Upper lobe of right lung (tissue), 1 donor: Measurements from ENCODE around the gene CD109. TPM values are rescaled to one million over a fixed set of nuclear protein-coding genes. Genes with fewer than 3 reads are reported as not detected.

ENCODE experiments used
- ATAC-seq: fragments of 200-7000 bp; cut with Tn5 transposase; one replicate; pipeline ENCODE4 v1.9.1; 2020; ENCODE audit warnings: mild to moderate bottlenecking, moderate library complexity
- DNase-seq: peaks from one replicate; pipeline ENCODE4 v3.0.0-alpha.2; 2020
- H3K27ac ChIP-seq: fragments of 200-600 bp; one replicate; pipeline ENCODE4 v1.8.0; 2022
- H3K27me3 ChIP-seq: fragments of 200-600 bp; one replicate; pipeline ENCODE4 v1.8.0; 2022; ENCODE audit warnings: mild to moderate bottlenecking
- H3K36me3 ChIP-seq: fragments of 200-600 bp; one replicate; pipeline ENCODE4 v1.8.0; 2022
- H3K4me1 ChIP-seq: fragments of 200-600 bp; one replicate; pipeline ENCODE4 v1.8.0; 2022
- H3K4me3 ChIP-seq: fragments of 200-600 bp; one replicate; pipeline ENCODE4 v1.8.0; 2022; ENCODE audit warnings: mild to moderate bottlenecking
- H3K9me3 ChIP-seq: fragments of 200-600 bp; one replicate; pipeline ENCODE4 v1.8.0; 2022
- intact Hi-C: fragments of 100-400 bp; cut with DNase I; formaldehyde crosslinking; loops from one replicate; pipeline ENCODE4 v1.11.0; 2022
- total RNA-seq: library from RNA; stranded (reverse); fragmentation: NEBNext Ultra II Directional; extraction: Animal tissue kit (Norgen Biotek cat#: 25700); gene quantifications from one replicate; pipeline ENCODE4 v1.2.1, GENCODE V29; 2021
- TF ChIP-seq, protein P1 (sequence below): fragments of 200-600 bp; IDR thresholded peaks from one replicate; pipeline ENCODE4 v1.8.0; 2022; ENCODE audit warnings: antibody characterized with exemption
- donor health status: DM: no; HTN: yes; CAD: no; lungs with severe emphysema.

The CD109 gene
- total RNA-seq, 1 donor from 2014 or later, result 22.1 TPM

DNA sequence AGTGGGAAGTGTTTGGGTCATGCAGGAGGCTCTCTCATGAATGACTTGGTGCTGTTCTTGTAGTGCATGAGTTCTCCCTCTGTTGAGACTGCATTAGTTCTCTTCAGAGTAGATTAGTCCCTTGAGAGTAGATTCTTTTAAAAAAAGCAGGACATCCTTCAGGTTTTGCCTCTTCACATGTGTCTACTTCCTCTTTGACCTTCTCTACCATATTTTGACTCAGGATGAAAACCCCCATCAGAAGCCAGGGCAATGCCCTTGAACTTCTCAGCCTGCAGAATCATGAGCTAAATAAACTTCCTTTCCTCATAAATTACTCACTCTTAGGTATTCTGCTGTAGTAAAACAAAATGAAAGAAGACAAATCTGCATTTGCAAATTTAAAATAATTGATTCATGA is 170.3 kb downstream of the CD109 start:
- DNase-seq, result no peak
- H3K36me3 ChIP-seq, result no peaks in the 10 kb centered on the region
- no peaks in the 10 kb centered on the region for H3K27me3 ChIP-seq
- no peak for ATAC-seq
- no peaks in the 10 kb centered on the region for H3K9me3 ChIP-seq
- H3K4me1 ChIP-seq, result no peaks in the 10 kb centered on the region
- TF ChIP-seq, protein P1, sequence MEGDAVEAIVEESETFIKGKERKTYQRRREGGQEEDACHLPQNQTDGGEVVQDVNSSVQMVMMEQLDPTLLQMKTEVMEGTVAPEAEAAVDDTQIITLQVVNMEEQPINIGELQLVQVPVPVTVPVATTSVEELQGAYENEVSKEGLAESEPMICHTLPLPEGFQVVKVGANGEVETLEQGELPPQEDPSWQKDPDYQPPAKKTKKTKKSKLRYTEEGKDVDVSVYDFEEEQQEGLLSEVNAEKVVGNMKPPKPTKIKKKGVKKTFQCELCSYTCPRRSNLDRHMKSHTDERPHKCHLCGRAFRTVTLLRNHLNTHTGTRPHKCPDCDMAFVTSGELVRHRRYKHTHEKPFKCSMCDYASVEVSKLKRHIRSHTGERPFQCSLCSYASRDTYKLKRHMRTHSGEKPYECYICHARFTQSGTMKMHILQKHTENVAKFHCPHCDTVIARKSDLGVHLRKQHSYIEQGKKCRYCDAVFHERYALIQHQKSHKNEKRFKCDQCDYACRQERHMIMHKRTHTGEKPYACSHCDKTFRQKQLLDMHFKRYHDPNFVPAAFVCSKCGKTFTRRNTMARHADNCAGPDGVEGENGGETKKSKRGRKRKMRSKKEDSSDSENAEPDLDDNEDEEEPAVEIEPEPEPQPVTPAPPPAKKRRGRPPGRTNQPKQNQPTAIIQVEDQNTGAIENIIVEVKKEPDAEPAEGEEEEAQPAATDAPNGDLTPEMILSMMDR, result no peak
- intact Hi-C loops, result no loop called here
- H3K4me3 ChIP-seq, result no peak overlapping the region
- no peak overlapping the region for H3K27ac ChIP-seq

DNA sequence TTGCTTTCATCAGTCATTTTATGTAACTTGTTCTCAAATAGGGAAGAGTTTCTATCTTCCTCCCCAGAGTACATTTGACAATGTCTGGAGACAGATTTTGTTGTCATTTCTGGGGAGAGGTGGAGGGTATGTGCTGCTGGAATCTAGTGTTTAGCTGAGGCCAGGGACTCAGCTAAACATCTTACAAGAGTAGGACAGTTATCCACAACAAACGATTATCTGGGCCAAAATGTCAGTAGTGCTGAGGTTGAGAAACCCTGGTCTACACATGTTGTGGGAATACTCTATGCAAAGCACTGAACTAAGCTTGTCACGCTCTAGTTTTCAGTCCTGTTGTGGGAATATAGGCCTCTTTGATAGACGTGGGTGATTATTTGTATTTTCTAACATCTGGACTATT is 171.4 kb downstream of the CD109 start:
- Histone ChIP-seq H3K27me3 (no peaks in the 10 kb centered on the region), H3K9me3 (no peaks in the 10 kb centered on the region), H3K27ac (no peak overlapping the region), H3K4me3 (no peak overlapping the region), H3K36me3 (no peaks in the 10 kb centered on the region), H3K4me1 (no peaks in the 10 kb centered on the region)
- TF ChIP-seq, protein P1, result no peak
- intact Hi-C loops, result no loop called here
- no peak for ATAC-seq
- no peak for DNase-seq

DNA sequence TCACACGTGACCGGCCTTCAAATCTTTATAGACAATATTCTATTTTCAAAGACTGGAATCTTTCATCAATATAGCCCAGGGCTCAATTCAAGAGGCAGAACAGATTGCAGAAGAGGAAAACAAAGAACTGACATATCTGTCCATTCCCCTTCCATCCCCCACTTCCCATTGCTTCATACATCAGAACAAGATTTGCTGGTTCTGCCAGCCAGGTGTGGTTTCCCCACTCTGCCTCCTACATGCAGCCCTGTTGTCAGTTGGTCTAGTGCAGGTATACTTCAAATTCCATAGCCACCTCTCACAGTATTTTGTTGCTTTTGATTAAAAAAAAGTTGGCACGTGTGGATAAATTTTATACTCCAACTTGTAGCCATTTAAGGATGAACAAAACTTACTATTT is 174.9 kb downstream of the CD109 start:
- Histone ChIP-seq H3K4me1 (no peaks in the 10 kb centered on the region), H3K27ac (no peak overlapping the region), H3K36me3 (no peaks in the 10 kb centered on the region), H3K4me3 (no peak overlapping the region), H3K9me3 (no peaks in the 10 kb centered on the region), H3K27me3 (no peaks in the 10 kb centered on the region)
- TF ChIP-seq, protein P1, result no peak
- no peak for DNase-seq
- ATAC-seq, result no peak
- intact Hi-C loops, result no loop called here

DNA sequence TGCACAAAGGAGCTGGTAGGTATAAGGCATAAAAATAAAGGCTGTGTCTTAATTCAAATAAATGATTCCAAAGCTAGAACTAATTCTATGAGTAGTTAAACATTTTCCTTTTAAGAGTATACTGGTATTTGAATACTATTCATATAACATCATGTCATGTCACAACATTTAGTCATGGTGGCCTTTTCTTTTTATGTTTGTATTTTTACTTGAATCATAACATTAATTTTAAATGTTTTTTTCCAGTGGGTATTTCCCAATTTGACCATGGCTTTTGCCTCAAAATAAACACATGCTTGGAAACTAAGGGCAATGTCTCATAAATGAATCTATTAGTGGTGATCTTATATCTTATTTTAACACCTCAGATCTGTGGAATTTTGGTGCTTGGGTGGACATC is 177.1 kb downstream of the CD109 start:
- no peak overlapping the region for H3K4me3 ChIP-seq
- DNase-seq, result no peak
- TF ChIP-seq, protein P1, result no peak
- no peaks in the 10 kb centered on the region for H3K27me3 ChIP-seq
- no peak overlapping the region for H3K27ac ChIP-seq
- ATAC-seq, result no peak
- intact Hi-C loops, result no loop called here
- H3K4me1 ChIP-seq, result no peaks in the 10 kb centered on the region
- H3K36me3 ChIP-seq, result no peaks in the 10 kb centered on the region
- no peaks in the 10 kb centered on the region for H3K9me3 ChIP-seq

Other genes starting within 250 kb of the CD109 start
- gene CGAS, start 243.9 kb upstream of the CD109 start, total RNA-seq, result 5.9 TPM
- gene MTO1, start 234.5 kb upstream of the CD109 start, total RNA-seq, result 23.1 TPM
- gene EEF1A1, start 175.2 kb upstream of the CD109 start, total RNA-seq, result 9,028 TPM
- gene SLC17A5, start 42.2 kb upstream of the CD109 start, total RNA-seq, result 26.5 TPM